Progenitor cell of endocrine pancreas (in vitro differentiated cells): Measurements from ENCODE around the gene ZNF644. TPM values are rescaled to one million over a fixed set of nuclear protein-coding genes. Genes with fewer than 3 reads are reported as not detected.
A peak's percentile ranks its signal among the peaks of the same experiment; 100 is the strongest.

Experiments used
- DNase-seq: peaks from one replicate; pipeline ENCODE4 v3.0.0; 2021; ENCODE audit warnings: low spot score; ENCODE audit not compliant: unreplicated experiment
- H3K27ac Mint-ChIP-seq: 2 replicates; pipeline ENCODE4 v1.8.0; 2021; ENCODE audit warnings: mild to moderate bottlenecking, moderate library complexity, mixed read lengths
- H3K27me3 Mint-ChIP-seq: 2 replicates; pipeline ENCODE4 v1.8.0; 2021; ENCODE audit warnings: mixed read lengths
- H3K36me3 Mint-ChIP-seq: 2 replicates; pipeline ENCODE4 v1.8.0; 2022; ENCODE audit warnings: mixed read lengths; ENCODE audit not compliant: insufficient read depth
- H3K4me1 Mint-ChIP-seq: 2 replicates; pipeline ENCODE4 v1.8.0; 2021; ENCODE audit warnings: low read depth, mixed read lengths
- H3K4me3 Mint-ChIP-seq: 2 replicates; pipeline ENCODE4 v1.8.0; 2021; ENCODE audit warnings: low read depth, mild to moderate bottlenecking, moderate library complexity, mixed read lengths
- H3K9me3 Mint-ChIP-seq: 2 replicates; pipeline ENCODE4 v1.8.0; 2021; ENCODE audit warnings: low read depth, mixed read lengths
- CTCF ChIP-seq: fragments of 200-600 bp; sonication (generic); IDR thresholded peaks from one replicate; pipeline ENCODE4 v1.5.0; 2021; ENCODE audit warnings: antibody characterized with exemption, mild to moderate bottlenecking; ENCODE audit not compliant: unreplicated experiment
- total RNA-seq: library from RNA; stranded (reverse); gene quantifications from 2 replicates; pipeline ENCODE4 v1.2.1, GENCODE V29; 2021

Gene ZNF644
- total RNA-seq, 1 donor from 2014 or later, result 101 TPM

DNA sequence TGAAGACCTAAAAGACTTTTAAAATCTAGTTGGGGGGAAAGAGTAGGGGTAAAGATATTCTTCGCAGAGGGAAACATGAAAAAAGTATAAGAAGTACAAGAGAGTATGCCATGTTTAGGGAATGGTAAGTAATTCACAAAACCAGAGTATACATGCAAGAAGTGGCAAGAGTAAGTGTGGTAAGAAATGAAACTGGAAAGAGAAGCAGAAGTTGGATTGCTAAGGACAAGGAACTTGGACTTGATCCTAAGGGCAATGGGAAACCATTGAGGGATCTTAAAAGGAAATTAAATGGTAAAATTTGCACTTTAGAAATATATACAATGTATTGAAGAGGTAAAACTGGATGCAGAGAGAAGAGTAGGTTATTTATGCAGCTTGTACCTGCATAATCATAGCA lies 9.2 kb upstream of the ZNF644 start:
- H3K4me3 Mint-ChIP-seq, result no peak overlapping the region
- no peaks in the 10 kb centered on the region for H3K9me3 Mint-ChIP-seq
- no peak for DNase-seq
- no peaks in the 10 kb centered on the region for H3K27me3 Mint-ChIP-seq
- TF ChIP-seq CTCF, result no peak
- H3K27ac Mint-ChIP-seq, result no peak overlapping the region
- no peaks in the 10 kb centered on the region for H3K4me1 Mint-ChIP-seq
- no peaks in the 10 kb centered on the region for H3K36me3 Mint-ChIP-seq

GRCh38 chr1:91026777-91027176 lies 4.9 kb upstream of the ZNF644 start:
- no peak for DNase-seq
- no peak overlapping the region for H3K4me3 Mint-ChIP-seq
- no peaks in the 10 kb centered on the region for H3K36me3 Mint-ChIP-seq
- H3K27ac Mint-ChIP-seq, result no peak overlapping the region
- no peaks in the 10 kb centered on the region for H3K9me3 Mint-ChIP-seq
- no peaks in the 10 kb centered on the region for H3K27me3 Mint-ChIP-seq
- peaks cover 2% of the 10 kb centered on the region for H3K4me1 Mint-ChIP-seq
- peak; percentile 26 for TF ChIP-seq CTCF

GRCh38 chr1:91026320-91026719 lies 4.5 kb upstream of the ZNF644 start:
- H3K27ac Mint-ChIP-seq, result no peak overlapping the region
- H3K27me3 Mint-ChIP-seq, result no peaks in the 10 kb centered on the region
- no peaks in the 10 kb centered on the region for H3K36me3 Mint-ChIP-seq
- DNase-seq, result no peak
- H3K9me3 Mint-ChIP-seq, result no peaks in the 10 kb centered on the region
- H3K4me1 Mint-ChIP-seq, result peaks cover 2% of the 10 kb centered on the region
- no peak for TF ChIP-seq CTCF
- no peak overlapping the region for H3K4me3 Mint-ChIP-seq

- H3K27ac Mint-ChIP-seq, result no peak overlapping the region
- peaks cover 2% of the 10 kb centered on the region for H3K36me3 Mint-ChIP-seq
- no peaks in the 10 kb centered on the region for H3K27me3 Mint-ChIP-seq
- no peak for TF ChIP-seq CTCF
- no peak for DNase-seq
- H3K9me3 Mint-ChIP-seq, result no peaks in the 10 kb centered on the region
- H3K4me3 Mint-ChIP-seq, result no peak overlapping the region
- peaks cover 11% of the 10 kb centered on the region for H3K4me1 Mint-ChIP-seq
Observed at GRCh38 chr1:91024481-91025119, 2.8 kb upstream of the ZNF644 start.

- Mint-ChIP-seq H3K36me3 (peaks cover 16% of the 10 kb centered on the region), H3K27ac (peak overlapping the region; percentile 100), H3K4me1 (peaks cover 25% of the 10 kb centered on the region), H3K4me3 (peak overlapping the region; percentile 99), H3K27me3 (no peaks in the 10 kb centered on the region), H3K9me3 (no peaks in the 10 kb centered on the region)
- no peak for TF ChIP-seq CTCF
- no peak for DNase-seq
Observed at GRCh38 chr1:91022518-91022929, 689 bp upstream of the ZNF644 start.
